ENCODE results near the gene FHOD3. TPM values are rescaled to one million over a fixed set of nuclear protein-coding genes. Genes with fewer than 3 reads are reported as not detected.

FHOD3 gene
- total and polyA plus RNA-seq, 9 of the 15 experiments (the other 6 are each of a cell fraction or from before 2014, with no cell fraction given) = 0.11 TPM; not detected in 8

DNA sequence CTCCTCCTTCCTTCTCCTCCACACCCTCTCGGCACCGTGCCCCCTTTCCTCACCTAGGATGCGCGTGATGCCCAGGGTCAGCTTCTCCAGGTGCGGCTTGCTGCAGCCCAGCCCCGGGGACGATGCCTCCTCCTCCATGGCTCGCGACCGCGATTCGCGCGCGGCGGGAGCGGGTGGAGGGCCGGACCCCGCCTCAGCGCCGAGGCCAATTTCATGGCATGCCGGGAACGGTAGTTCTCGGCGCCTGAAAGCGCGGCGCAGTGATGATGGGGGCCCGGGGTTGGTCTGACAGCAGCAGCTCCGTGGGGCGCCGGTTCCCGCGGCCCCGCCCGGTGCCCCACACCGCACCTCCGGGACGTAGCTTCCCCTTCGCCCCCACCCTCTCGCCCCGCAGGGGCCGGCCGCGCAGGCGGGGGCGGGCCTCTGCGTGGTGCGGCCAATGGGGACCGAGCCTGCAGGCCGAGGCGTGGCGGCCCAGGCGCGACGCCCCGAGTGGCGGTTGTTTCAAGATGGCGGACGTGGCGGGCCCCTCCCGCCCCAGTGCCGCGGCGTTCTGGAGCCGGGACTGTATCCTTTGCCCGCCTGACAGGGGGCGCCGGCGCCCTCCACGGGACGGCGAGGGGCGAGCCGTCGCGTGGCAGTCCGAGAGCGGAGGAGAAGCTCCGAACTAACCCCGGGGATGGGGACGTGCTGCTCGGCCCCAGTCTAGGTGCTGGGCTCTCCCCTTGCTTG, 531.3 kb downstream of the FHOD3 start, which contains the start of the genes KIAA1328 and TPGS2 (continued):
- peak; percentile 58 to 83; a peak in 3 of 4 replicates for TF ChIP-seq UBTF (IDR thresholded peaks at IDR 0.05; ENCODE audit: borderline replicate concordance in 1 of 2, low read depth in 2 of 2, low read length in 2 of 2)
- TF ChIP-seq PPARD (CRISPR knock-in tag; IDR thresholded peaks at IDR 0.05) = no peak
- no peak; the same call in 1 of the 2 replicates for TF ChIP-seq DPF2 (IDR thresholded peaks at IDR 0.05)
- TF ChIP-seq ZNF589 (CRISPR knock-in tag; IDR thresholded peaks at IDR 0.05; ENCODE audit: low read depth) = no peak
- TF ChIP-seq ARHGAP35 (IDR thresholded peaks at IDR 0.05; ENCODE audit: partially characterized antibody) = no peak
- no peak for TF ChIP-seq CBX8 (IDR thresholded peaks at IDR 0.05; ENCODE audit: borderline replicate concordance, extremely low read depth, low read depth, low read length, poor library complexity, severe bottlenecking)
- no peak for TF ChIP-seq MCM7 (IDR thresholded peaks at IDR 0.05)
- no peak for TF ChIP-seq HMG20A (CRISPR knock-in tag; conservative IDR thresholded peaks at IDR 0.05)
- no peak for TF ChIP-seq RAD51 (IDR thresholded peaks at IDR 0.05; ENCODE audit: borderline replicate concordance, low read depth)
- no peak for TF ChIP-seq CBX5 (IDR thresholded peaks at IDR 0.05; ENCODE audit: borderline replicate concordance, low read depth)
- peak; percentile 90 for TF ChIP-seq CCNT2 (IDR thresholded peaks at IDR 0.05; ENCODE audit: borderline replicate concordance, extremely low read depth, insufficient read length, low read depth, low read length)
- TF ChIP-seq CHCHD3 (CRISPR knock-in tag; IDR thresholded peaks at IDR 0.05) = 0 out of 2 replicates have a peak, but pooled peaks have one; percentile 73
- TF ChIP-seq ERF (CRISPR knock-in tag; IDR thresholded peaks at IDR 0.05) = no peak
- TF ChIP-seq CCAR2 (IDR thresholded peaks at IDR 0.05; ENCODE audit: low read depth, low read length) = no peak
- TF ChIP-seq ZSCAN32 (CRISPR knock-in tag; IDR thresholded peaks at IDR 0.05) = no peak
- peak in 1 of 2 experiments; percentile 74; a peak in 1 of 4 replicates for TF ChIP-seq RCOR1 (IDR thresholded peaks at IDR 0.05; ENCODE audit: borderline replicate concordance in 1 of 2, low read depth in 2 of 2, low read length in 2 of 2)
- peak; percentile 86; the same call in 1 of the 2 replicates for TF ChIP-seq ILF3 (IDR thresholded peaks at IDR 0.05; ENCODE audit: borderline replicate concordance)
- peak; percentile 86; the same call in 1 of the 2 replicates for TF ChIP-seq TARDBP (IDR thresholded peaks at IDR 0.05)
- TF ChIP-seq PHB (CRISPR knock-in tag; IDR thresholded peaks at IDR 0.05) = no peak
- TF ChIP-seq SIN3A (IDR thresholded peaks at IDR 0.05; ENCODE audit: borderline replicate concordance in 2 of 2, control insufficient read depth in 1 of 2, low read depth in 2 of 2, low read length in 2 of 2) = peak; percentile 57 to 66; a peak in 1 of 4 replicates
- no peak for TF ChIP-seq ETS2 (tag; IDR thresholded peaks at IDR 0.05; ENCODE audit: borderline replicate concordance, poor library complexity, severe bottlenecking)
- TF ChIP-seq ZNF316 (IDR thresholded peaks at IDR 0.05) = no peak
- TF ChIP-seq NFRKB (IDR thresholded peaks at IDR 0.05; ENCODE audit: low read depth) = 0 out of 2 replicates have a peak, but pooled peaks have one; percentile 4

All from K562 (cell line).